Tibial nerve (tissue), 4 donors: ENCODE measurements around the gene REX1BD.

Experiments
- EP300 ChIP-seq, 2 donors: sonication (generic); formaldehyde crosslinking; IDR thresholded peaks; one replicate each; pipeline ENCODE4 v1.6.1; 2017; ENCODE audit warnings: antibody characterized with exemption in 2 of 2, mild to moderate bottlenecking in 1 of 2
- POLR2A ChIP-seq, 2 donors: fragments of 450-650 bp; IDR thresholded peaks; one replicate each; pipeline ENCODE4 v1.6.1; 2017; ENCODE audit warnings: antibody characterized with exemption in 2 of 2, mild to moderate bottlenecking in 2 of 2, moderate library complexity in 2 of 2
- TF ChIP-seq, protein P1 (sequence below), 5 experiments: fragments of 200-600 bp in 3 of 5; fragments of 450-650 bp in 2 of 5; sonication (generic) in 3 of 5; IDR thresholded peaks; one replicate each; pipeline ENCODE4 v1.5.1; 2016 to 2019; ENCODE audit warnings: antibody characterized with exemption in 5 of 5, mild to moderate bottlenecking in 3 of 5, moderate library complexity in 2 of 5

GRCh38 chr19:18617562-18617961 is 29.0 kb downstream of the REX1BD start:
- TF ChIP-seq, protein P1, sequence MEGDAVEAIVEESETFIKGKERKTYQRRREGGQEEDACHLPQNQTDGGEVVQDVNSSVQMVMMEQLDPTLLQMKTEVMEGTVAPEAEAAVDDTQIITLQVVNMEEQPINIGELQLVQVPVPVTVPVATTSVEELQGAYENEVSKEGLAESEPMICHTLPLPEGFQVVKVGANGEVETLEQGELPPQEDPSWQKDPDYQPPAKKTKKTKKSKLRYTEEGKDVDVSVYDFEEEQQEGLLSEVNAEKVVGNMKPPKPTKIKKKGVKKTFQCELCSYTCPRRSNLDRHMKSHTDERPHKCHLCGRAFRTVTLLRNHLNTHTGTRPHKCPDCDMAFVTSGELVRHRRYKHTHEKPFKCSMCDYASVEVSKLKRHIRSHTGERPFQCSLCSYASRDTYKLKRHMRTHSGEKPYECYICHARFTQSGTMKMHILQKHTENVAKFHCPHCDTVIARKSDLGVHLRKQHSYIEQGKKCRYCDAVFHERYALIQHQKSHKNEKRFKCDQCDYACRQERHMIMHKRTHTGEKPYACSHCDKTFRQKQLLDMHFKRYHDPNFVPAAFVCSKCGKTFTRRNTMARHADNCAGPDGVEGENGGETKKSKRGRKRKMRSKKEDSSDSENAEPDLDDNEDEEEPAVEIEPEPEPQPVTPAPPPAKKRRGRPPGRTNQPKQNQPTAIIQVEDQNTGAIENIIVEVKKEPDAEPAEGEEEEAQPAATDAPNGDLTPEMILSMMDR (IDR thresholded peaks at IDR 0.05), result no peak
- TF ChIP-seq EP300 (IDR thresholded peaks at IDR 0.05) (no peak), POLR2A (IDR thresholded peaks at IDR 0.05) (no peak)
